AG09309 (cell line): ENCODE results near the gene HARS1.
"Not testable (repeated sequence)": the region's sequence is repeated elsewhere in the genome, so short reads cannot be mapped to it uniquely, and the experiment has no call there.

Experiments
- DNase-seq: peaks from one replicate; pipeline ENCODE4 v3.0.0-alpha.2; 2010; ENCODE audit warnings: low read depth
- H3K4me3 ChIP-seq: 2 replicates; pipeline ENCODE4 v1.5.1; 2011; ENCODE audit warnings: mild to moderate bottlenecking, low read depth, low read length, moderate library complexity; ENCODE audit not compliant: control insufficient read depth
- TF ChIP-seq, protein P1 (sequence below): IDR thresholded peaks from 2 replicates; pipeline ENCODE4 v1.5.1; 2011; ENCODE audit warnings: mild to moderate bottlenecking, low read depth, low read length, inconsistent platforms; ENCODE audit not compliant: insufficient read depth, control insufficient read depth; ENCODE audit errors: missing control alignments

HARS1 gene, protein sequence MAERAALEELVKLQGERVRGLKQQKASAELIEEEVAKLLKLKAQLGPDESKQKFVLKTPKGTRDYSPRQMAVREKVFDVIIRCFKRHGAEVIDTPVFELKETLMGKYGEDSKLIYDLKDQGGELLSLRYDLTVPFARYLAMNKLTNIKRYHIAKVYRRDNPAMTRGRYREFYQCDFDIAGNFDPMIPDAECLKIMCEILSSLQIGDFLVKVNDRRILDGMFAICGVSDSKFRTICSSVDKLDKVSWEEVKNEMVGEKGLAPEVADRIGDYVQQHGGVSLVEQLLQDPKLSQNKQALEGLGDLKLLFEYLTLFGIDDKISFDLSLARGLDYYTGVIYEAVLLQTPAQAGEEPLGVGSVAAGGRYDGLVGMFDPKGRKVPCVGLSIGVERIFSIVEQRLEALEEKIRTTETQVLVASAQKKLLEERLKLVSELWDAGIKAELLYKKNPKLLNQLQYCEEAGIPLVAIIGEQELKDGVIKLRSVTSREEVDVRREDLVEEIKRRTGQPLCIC

DNA sequence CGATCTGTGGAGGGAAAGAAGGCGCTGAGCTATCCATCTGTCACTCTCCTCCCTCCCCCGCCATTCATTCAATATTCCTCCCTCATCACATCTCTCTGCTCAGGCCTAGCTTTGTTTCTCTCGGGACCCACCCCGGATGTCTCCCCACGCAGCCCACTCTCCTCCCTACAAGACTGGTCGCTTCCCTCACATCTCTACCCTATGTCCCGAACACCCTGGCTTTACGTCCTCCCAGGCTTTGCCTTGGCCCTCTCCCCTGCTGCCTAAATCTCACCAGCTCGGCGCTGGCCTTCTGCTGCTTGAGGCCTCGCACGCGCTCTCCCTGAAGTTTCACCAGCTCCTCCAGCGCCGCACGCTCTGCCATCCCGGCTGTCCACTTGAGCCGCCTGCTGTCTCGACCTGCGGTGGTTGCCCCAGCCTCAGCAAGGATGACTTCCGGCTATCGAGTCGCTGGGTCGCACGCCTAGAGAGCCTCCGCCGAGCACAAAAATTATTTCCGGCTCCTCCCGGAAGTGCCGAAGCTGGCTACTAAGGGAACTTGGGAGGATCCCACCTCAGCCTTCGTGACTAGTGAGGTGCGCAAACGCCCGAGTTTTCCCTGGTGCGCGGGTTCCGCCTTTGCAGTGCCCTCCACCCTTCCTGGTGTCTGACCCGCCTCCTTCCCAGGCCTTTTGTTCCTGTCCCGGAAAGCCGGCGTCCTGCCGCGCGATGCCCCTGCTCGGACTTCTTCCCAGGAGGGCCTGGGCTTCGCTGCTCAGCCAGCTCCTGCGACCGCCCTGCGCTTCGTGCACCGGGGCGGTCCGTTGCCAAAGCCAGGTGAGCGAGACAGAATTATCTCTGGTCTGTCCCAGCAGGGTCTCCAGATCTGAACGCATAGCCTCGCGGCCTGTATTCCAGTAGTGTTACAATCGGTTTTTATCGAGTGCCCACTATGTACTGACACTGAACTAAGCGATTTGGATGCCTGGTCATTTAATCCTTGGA, at the start of gene HARS1, which contains the start of gene HARS2:
Gene HARS1, minus strand, starts transcription at position 430 of the 984 bp plus-strand sequence. Its CDS starts 66 bp downstream, at position 364.
Gene HARS2, plus strand, starts transcription at position 515 of the 984 bp plus-strand sequence. Its CDS starts 194 bp downstream, at position 709.
- H3K4me3 ChIP-seq, result peak within 1 kb of the TSS; percentile 85
- TF ChIP-seq, protein P1, sequence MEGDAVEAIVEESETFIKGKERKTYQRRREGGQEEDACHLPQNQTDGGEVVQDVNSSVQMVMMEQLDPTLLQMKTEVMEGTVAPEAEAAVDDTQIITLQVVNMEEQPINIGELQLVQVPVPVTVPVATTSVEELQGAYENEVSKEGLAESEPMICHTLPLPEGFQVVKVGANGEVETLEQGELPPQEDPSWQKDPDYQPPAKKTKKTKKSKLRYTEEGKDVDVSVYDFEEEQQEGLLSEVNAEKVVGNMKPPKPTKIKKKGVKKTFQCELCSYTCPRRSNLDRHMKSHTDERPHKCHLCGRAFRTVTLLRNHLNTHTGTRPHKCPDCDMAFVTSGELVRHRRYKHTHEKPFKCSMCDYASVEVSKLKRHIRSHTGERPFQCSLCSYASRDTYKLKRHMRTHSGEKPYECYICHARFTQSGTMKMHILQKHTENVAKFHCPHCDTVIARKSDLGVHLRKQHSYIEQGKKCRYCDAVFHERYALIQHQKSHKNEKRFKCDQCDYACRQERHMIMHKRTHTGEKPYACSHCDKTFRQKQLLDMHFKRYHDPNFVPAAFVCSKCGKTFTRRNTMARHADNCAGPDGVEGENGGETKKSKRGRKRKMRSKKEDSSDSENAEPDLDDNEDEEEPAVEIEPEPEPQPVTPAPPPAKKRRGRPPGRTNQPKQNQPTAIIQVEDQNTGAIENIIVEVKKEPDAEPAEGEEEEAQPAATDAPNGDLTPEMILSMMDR, result no peak
- peak; percentile 75 for DNase-seq

DNA sequence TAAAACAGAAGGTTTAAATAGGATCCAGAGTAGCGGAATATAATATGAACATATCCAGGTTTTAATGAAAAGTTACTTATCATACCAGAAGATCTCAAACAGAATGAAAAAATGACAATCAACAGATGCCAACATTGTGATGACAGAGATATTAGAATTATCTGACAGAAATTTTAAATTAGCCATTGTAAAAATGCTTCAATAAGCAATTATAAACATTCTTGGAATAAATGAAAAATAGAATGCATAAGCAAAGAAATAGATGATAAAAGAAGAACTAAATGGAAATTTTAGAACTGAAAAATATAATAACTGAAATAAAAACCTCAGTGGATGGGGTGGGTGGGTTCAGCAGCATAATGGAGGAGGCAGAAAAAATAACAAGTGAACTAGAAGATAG, 46.3 kb upstream of the HARS1 start:
- DNase-seq, result no peak
- H3K4me3 ChIP-seq, result no peak overlapping the region

DNA sequence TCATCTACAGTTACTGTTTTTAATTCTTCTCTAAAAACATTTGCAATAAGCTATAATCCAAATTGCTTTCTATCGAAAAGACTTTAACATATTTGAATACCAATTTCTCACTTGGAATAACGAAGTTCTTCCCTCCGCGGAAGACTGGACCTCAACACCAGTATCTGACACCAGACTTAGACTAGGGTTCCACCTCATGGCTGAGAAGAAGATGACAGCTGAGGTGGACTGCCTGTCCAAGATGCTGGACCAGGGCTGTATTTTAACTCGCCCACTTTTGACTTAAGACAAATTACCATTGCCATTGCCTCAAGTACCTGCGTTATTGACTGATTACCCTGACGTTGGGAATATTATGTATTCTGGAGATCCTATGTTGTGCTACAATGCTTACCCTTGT, 43.2 kb upstream of the HARS1 start:
- DNase-seq, result no peak
- TF ChIP-seq, protein P1, result peak; percentile 30
- H3K4me3 ChIP-seq, result no peak overlapping the region

More for the DNA sequence above, 46.3 kb upstream of the HARS1 start:
- TF ChIP-seq, protein P1, result no peak

DNA sequence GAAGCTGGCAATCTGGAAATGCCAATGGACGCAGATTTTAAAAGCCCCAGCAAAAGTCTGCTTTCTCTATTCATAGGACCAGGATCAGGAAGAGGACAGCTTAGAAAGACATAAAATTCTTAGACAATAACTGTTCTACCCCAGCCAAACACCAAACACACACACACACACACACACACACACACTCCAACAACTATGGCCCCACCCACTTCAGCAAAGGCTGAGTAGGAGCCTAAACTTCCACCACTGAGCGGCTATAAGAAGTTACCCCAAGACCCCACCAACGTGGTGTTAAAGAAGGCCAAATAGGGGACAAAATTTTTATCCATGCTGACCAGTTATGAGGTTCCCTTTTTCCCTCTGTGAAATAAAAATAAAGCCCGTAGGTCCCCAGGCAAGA, 41.9 kb upstream of the HARS1 start:
- no peak overlapping the region for H3K4me3 ChIP-seq
- no peak for DNase-seq
- TF ChIP-seq, protein P1, result no peak

DNA sequence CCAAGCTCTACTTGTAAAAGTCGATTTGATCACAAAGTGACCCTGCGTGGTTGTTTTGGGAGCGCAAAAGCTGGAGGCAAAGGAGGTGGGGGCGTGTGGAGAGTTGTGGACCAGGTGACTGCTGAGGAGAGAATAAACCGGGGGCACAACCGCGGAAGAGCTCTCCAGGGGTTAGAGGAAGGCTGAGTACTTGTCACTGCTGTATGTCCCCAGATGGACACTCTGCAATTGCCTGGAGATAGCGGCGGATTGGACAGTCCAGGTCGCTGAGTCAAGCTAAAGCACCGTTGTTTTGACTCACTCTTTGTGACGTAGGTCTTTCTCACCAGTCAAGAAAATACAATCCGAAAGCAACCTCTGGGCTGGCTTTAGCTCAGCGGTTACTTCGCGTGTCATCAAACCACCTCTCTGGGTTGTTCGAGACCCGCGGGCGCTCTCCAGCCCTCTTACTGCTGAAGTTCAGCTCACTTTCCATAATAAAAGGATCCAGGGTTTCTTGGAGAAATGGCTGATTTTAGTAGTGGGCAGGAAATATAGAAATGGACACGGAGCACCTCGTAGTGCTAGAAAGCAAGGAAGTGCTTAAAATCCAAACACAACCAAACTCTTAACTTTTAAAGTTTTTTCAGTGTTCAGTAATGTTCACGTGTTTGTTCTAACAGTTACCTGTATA, 34.8 kb upstream of the HARS1 start:
- H3K4me3 ChIP-seq, result peak overlapping the region; percentile 54
- TF ChIP-seq, protein P1, result no peak
- peak; percentile 79 for DNase-seq

DNA sequence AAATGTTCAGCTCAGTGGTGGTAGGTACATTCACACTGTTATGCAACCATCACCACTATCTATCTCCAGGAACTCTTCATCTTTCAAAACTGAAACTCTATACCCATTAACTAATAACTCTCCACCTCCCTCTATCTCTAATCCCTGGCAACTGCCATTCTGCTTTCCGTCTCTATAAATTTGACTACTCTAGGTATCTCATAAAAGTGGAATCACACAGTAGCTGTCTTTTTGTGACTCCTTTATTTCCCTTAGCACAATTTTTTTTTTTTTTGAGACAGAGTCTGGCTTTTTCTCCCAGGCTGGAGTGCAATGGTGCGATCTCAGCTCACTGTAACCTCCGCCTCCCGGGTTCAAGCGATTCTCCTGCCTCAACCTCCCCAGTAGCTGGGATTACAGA, 30.2 kb upstream of the HARS1 start:
- not testable (repeated sequence) for DNase-seq, H3K4me3 ChIP-seq

DNA sequence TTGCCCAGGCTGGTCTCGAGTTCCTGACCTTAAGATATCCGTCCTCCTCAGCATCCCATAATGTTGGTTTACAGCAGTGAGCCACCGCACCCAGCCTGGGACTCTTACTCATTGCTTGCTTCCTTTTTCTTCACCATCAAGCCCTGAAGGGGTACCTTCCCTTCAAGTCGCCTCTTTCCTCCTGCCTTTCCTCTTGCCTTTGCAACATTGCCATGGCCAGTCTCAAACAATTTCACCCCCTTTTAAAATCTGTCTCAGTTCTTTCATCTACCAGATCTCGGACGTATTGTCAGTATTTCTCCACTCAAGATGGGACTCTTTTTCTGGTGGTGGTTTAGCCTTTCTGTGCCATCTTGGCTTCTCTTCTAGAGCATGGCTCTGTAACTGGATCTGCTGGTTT, 29.6 kb upstream of the HARS1 start:
- not testable (repeated sequence) for DNase-seq, H3K4me3 ChIP-seq
